Suprapubic skin (tissue), 4 donors: Measurements from ENCODE around the gene RFX2. TPM values are rescaled to one million over a fixed set of nuclear protein-coding genes. Genes with fewer than 3 reads are reported as not detected.
A peak's percentile ranks its signal among the peaks of the same experiment; 100 is the strongest.

Source experiments
- DNase-seq, 2 donors: peaks; one replicate each; pipeline ENCODE4 v3.0.0-alpha.2; 2019; ENCODE audit warnings: low spot score in 2 of 2
- H3K27ac ChIP-seq: fragments of 200-600 bp; sonication (generic); one replicate; pipeline ENCODE4 v1.5.1; 2019
- H3K27me3 ChIP-seq: fragments of 200-600 bp; sonication (generic); one replicate; pipeline ENCODE4 v1.5.1; 2019
- H3K36me3 ChIP-seq: fragments of 200-600 bp; sonication (generic); one replicate; pipeline ENCODE4 v1.5.1; 2019
- H3K4me1 ChIP-seq: fragments of 200-600 bp; sonication (generic); one replicate; pipeline ENCODE4 v1.5.1; 2019
- H3K4me3 ChIP-seq: fragments of 200-600 bp; sonication (generic); one replicate; pipeline ENCODE4 v1.5.1; 2019; ENCODE audit warnings: mild to moderate bottlenecking
- H3K9me3 ChIP-seq: fragments of 200-600 bp; sonication (generic); one replicate; pipeline ENCODE4 v1.5.1; 2019
- CTCF ChIP-seq, 2 donors: fragments of 200-600 bp in 1 of 2; fragments of 450-650 bp in 1 of 2; sonication (generic) in 1 of 2; IDR thresholded peaks; one replicate each; pipeline ENCODE4 v1.5.1; 2016 to 2019; ENCODE audit warnings: antibody characterized with exemption in 2 of 2, mild to moderate bottlenecking in 1 of 2, moderate library complexity in 1 of 2
- EP300 ChIP-seq: sonication (generic); formaldehyde crosslinking; IDR thresholded peaks from one replicate; pipeline ENCODE4 v1.6.1; 2017; ENCODE audit warnings: antibody characterized with exemption
- POLR2A ChIP-seq, 2 donors: fragments of 450-650 bp; IDR thresholded peaks; one replicate each; pipeline ENCODE4 v1.6.1; 2017; ENCODE audit warnings: antibody characterized with exemption in 2 of 2, mild to moderate bottlenecking in 2 of 2, moderate library complexity in 2 of 2
- POLR2AphosphoS5 ChIP-seq, 3 donors: sonication (generic); formaldehyde crosslinking; IDR thresholded peaks; one replicate each; pipeline ENCODE4 v1.6.1; 2017; ENCODE audit warnings: antibody characterized with exemption in 3 of 3
- WGBS: methylation state at CpG from one replicate; pipeline ENCODE4 v1.1.5; 2018; 5-methylcytosine and 5-hydroxymethylcytosine counted together
- total RNA-seq, 4 donors: library from RNA; depleted of rRNA; stranded (reverse); fragments of >200 nt; gene quantifications; one replicate each; pipeline ENCODE4 v1.1.0, GENCODE V29; 2016

The RFX2 gene
- total RNA-seq, 4 donors from 2014 or later, result 28.8 to 62.0 (median 43.5) TPM

- H3K36me3 ChIP-seq, result no peaks in the 10 kb centered on the region
- DNase-seq, result peak; percentile 93 to 94
- peak; percentile 8 to 28 for TF ChIP-seq CTCF (IDR thresholded peaks at IDR 0.05)
- TF ChIP-seq EP300, result peak; percentile 16
- TF ChIP-seq POLR2A (IDR thresholded peaks at IDR 0.05), result peak in 1 of 2 donors; percentile 35
- TF ChIP-seq POLR2AphosphoS5 (IDR thresholded peaks at IDR 0.05), result peak in 2 of 3 donors; percentile 84 to 87
- no peaks in the 10 kb centered on the region for H3K27me3 ChIP-seq
- peaks cover 52% of the 10 kb centered on the region for H3K4me1 ChIP-seq
- no peaks in the 10 kb centered on the region for H3K9me3 ChIP-seq
- WGBS, result 37% methylated on average over 35 of the region's 40 CpGs
- H3K27ac ChIP-seq, result peak overlapping the region; percentile 93
- peak overlapping the region; percentile 34 for H3K4me3 ChIP-seq
Observed at GRCh38 chr19:6092329-6093286, 17.7 kb downstream of the RFX2 start.

DNA sequence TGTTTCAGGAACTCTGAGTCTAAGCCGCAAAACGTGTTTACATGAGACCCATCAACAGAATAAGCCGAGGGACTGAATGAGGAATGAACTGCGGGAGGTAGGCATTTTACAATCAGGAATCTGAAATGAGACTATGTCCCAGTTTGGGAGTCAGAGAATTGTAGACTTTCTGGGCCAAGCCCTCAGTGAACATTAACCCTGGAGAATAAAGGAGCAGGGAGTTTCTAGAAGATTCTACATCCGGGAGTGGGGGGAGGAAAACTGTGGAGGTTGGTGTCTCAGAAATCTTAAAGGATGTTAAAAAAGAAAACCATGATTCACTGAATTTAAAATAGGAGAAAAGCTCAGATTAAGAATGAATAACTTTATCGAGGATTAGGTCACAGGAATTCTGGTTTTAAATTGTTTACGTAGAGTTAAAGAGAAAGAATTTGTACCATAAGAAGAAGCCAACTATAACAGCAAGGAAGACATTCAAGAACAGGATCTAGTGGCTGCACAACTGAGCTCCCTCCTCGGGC lies 18.5 kb downstream of the RFX2 start:
- H3K4me1 ChIP-seq, result peaks cover 58% of the 10 kb centered on the region
- DNase-seq, result no peak

GRCh38 chr19:6090634-6091033 lies 19.7 kb downstream of the RFX2 start:
- 92% methylated on average over 3 of the region's 3 CpGs for WGBS
- no peak overlapping the region for H3K4me3 ChIP-seq
- H3K27me3 ChIP-seq, result no peaks in the 10 kb centered on the region

More for the DNA sequence above, 18.5 kb downstream of the RFX2 start:
- Histone ChIP-seq H3K27ac (peak overlapping the region; percentile 93), H3K4me3 (peak overlapping the region; percentile 34), H3K27me3 (no peaks in the 10 kb centered on the region), H3K36me3 (no peaks in the 10 kb centered on the region), H3K9me3 (no peaks in the 10 kb centered on the region)
- TF ChIP-seq EP300 (no peak), POLR2AphosphoS5 (IDR thresholded peaks at IDR 0.05) (no peak), POLR2A (IDR thresholded peaks at IDR 0.05) (no peak), CTCF (IDR thresholded peaks at IDR 0.05) (no peak)
- 35% methylated on average over 8 of the region's 8 CpGs for WGBS

GRCh38 chr19:6088602-6089049 lies 21.7 kb downstream of the RFX2 start:
- TF ChIP-seq EP300, result no peak
- TF ChIP-seq POLR2AphosphoS5 (IDR thresholded peaks at IDR 0.05), result no peak
- no peak for TF ChIP-seq POLR2A (IDR thresholded peaks at IDR 0.05)
- TF ChIP-seq CTCF (IDR thresholded peaks at IDR 0.05), result no peak
- peak overlapping the region; percentile 21 for H3K4me3 ChIP-seq

More at GRCh38 chr19:6090634-6091033, 19.7 kb downstream of the RFX2 start:
- peak overlapping the region; percentile 93 for H3K27ac ChIP-seq
- no peak for DNase-seq
- peaks cover 66% of the 10 kb centered on the region for H3K4me1 ChIP-seq
- H3K36me3 ChIP-seq, result no peaks in the 10 kb centered on the region
- no peaks in the 10 kb centered on the region for H3K9me3 ChIP-seq
- TF ChIP-seq POLR2A (IDR thresholded peaks at IDR 0.05) (no peak), EP300 (no peak), POLR2AphosphoS5 (IDR thresholded peaks at IDR 0.05) (no peak), CTCF (IDR thresholded peaks at IDR 0.05) (no peak)

GRCh38 chr19:6087074-6087571 lies 23.2 kb downstream of the RFX2 start:
- no peaks in the 10 kb centered on the region for H3K36me3 ChIP-seq
- no peak for DNase-seq
- H3K27me3 ChIP-seq, result no peaks in the 10 kb centered on the region
- peak overlapping the region; percentile 1 for H3K4me3 ChIP-seq
- H3K4me1 ChIP-seq, result peaks cover 61% of the 10 kb centered on the region
- H3K27ac ChIP-seq, result peak overlapping the region; percentile 87
- H3K9me3 ChIP-seq, result no peaks in the 10 kb centered on the region
- TF ChIP-seq POLR2A (IDR thresholded peaks at IDR 0.05) (no peak), POLR2AphosphoS5 (IDR thresholded peaks at IDR 0.05) (no peak), CTCF (IDR thresholded peaks at IDR 0.05) (no peak), EP300 (no peak)
- 41% methylated on average over 4 of the region's 9 CpGs for WGBS

More at GRCh38 chr19:6088602-6089049, 21.7 kb downstream of the RFX2 start:
- H3K9me3 ChIP-seq, result no peaks in the 10 kb centered on the region
- no peaks in the 10 kb centered on the region for H3K27me3 ChIP-seq
- no peaks in the 10 kb centered on the region for H3K36me3 ChIP-seq
- 42% methylated on average over 3 of the region's 3 CpGs for WGBS
- DNase-seq, result no peak
- H3K4me1 ChIP-seq, result peaks cover 66% of the 10 kb centered on the region
- H3K27ac ChIP-seq, result peak overlapping the region; percentile 87
